ENCODE data around the gene SRRM3. TPM values are rescaled to one million over a fixed set of nuclear protein-coding genes. Genes with fewer than 3 reads are reported as not detected.

The SRRM3 gene
- total RNA-seq, 2 donors from 2014 or later: 1.6 to 4.3 TPM

DNA sequence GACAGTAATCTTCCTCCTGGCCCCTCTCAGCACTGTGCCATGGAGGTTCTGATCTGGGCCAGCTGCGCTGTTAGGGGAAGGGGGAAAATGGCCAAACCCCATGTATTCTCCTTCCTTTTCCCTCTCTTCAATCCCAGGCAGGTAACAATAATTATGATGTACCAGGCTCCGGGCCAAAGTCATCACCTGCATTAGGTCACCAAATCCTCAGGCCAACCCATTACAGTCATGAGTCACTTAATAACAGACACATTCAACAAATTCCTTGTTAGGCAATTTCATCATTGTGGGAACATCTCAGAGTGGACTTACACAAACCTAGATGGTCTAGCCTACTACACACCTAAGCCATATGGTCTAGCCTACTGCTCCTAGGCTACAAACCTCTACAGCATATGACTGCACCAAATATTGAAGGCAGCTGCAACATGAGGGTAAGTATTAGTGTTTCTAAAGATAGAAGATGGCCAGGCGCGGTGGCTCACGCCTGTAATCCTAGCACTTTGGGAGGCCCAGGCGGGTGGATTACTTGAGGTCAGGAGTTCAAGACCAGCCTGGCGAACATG lies 98.6 kb downstream of the SRRM3 start:
- Histone ChIP-seq H3K4me3 (no peak overlapping the region), H3K27me3 (replicated peaks; ENCODE audit: insufficient read depth) (no peaks in the 10 kb centered on the region), H3K4me1 (ENCODE audit: control insufficient read depth in 1 of 2, low read depth in 2 of 2) (peaks cover 29 to 52% of the 10 kb centered on the region in 2 donors), H3K36me3 (peaks cover 11% of the 10 kb centered on the region), H3K9me3 (no peaks in the 10 kb centered on the region), H3K27ac (peak overlapping the region; percentile 95 to 99)
- no peak for ATAC-seq (ENCODE audit: insufficient number of reproducible peaks, low FRiP score, low read depth)
- TF ChIP-seq, protein P1, sequence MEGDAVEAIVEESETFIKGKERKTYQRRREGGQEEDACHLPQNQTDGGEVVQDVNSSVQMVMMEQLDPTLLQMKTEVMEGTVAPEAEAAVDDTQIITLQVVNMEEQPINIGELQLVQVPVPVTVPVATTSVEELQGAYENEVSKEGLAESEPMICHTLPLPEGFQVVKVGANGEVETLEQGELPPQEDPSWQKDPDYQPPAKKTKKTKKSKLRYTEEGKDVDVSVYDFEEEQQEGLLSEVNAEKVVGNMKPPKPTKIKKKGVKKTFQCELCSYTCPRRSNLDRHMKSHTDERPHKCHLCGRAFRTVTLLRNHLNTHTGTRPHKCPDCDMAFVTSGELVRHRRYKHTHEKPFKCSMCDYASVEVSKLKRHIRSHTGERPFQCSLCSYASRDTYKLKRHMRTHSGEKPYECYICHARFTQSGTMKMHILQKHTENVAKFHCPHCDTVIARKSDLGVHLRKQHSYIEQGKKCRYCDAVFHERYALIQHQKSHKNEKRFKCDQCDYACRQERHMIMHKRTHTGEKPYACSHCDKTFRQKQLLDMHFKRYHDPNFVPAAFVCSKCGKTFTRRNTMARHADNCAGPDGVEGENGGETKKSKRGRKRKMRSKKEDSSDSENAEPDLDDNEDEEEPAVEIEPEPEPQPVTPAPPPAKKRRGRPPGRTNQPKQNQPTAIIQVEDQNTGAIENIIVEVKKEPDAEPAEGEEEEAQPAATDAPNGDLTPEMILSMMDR (IDR thresholded peaks at IDR 0.05): no peak
- DNase-seq (ENCODE audit: low spot score): no peak

DNA sequence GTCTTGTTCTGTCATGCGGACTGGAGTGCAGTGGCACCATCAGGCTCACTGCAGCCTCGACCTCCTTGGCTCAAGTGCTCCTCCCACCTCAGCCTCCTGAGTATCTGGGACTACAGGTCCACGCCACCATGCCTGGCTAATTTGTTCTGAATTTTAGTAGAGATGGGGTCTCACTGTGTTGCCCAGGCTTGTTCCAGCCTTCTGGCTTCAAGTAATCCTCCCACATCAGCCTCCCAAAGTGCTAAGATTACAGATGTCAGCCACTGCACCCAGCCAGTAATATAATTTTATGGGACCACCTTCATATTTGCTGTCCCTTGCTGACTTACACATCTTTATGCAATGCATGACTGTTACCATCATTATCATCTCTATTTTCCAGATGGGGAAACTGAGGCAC lies 99.3 kb downstream of the SRRM3 start:
- Histone ChIP-seq H3K36me3 (peaks cover 11% of the 10 kb centered on the region), H3K27ac (peak overlapping the region; percentile 99)

DNA sequence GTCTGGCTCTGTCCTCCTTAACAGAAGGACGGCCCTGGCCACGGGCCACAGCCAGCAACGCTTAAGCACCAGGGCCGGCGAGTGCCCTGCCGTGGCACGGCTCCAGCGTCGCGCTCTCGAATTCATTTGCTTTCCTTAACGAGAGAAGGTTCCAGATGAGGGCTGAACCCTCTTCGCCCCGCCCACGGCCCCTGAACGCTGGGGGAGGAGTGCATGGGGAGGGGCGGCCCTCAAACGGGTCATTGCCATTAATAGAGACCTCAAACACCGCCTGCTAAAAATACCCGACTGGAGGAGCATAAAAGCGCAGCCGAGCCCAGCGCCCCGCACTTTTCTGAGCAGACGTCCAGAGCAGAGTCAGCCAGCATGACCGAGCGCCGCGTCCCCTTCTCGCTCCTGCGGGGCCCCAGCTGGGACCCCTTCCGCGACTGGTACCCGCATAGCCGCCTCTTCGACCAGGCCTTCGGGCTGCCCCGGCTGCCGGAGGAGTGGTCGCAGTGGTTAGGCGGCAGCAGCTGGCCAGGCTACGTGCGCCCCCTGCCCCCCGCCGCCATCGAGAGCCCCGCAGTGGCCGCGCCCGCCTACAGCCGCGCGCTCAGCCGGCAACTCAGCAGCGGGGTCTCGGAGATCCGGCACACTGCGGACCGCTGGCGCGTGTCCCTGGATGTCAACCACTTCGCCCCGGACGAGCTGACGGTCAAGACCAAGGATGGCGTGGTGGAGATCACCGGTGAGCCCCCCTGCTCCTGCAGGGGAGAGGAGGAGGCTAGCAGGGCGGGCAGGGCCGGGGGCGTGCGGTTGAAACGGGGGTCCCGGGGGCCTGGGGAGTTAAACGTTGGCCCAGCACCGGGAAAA lies 100.9 kb downstream of the SRRM3 start, which contains the start of gene HSPB1:
HSPB1 (plus strand) TSS at position 327 of the 855 bp plus-strand sequence; CDS start at position 367, 40 bp downstream.
- Histone ChIP-seq H3K27ac (peak within 1 kb of the TSS; percentile 99), H3K4me3 (peak within 1 kb of the TSS; percentile 97), H3K4me1 (ENCODE audit: control insufficient read depth in 1 of 2, low read depth in 2 of 2) (peaks cover 25 to 53% of the 10 kb centered on the region in 2 donors), H3K27me3 (replicated peaks; ENCODE audit: insufficient read depth) (no peaks in the 10 kb centered on the region), H3K9me3 (no peaks in the 10 kb centered on the region), H3K36me3 (peaks cover 11% of the 10 kb centered on the region)
- ATAC-seq (ENCODE audit: insufficient number of reproducible peaks, low FRiP score, low read depth): peak; percentile 62
- peak; percentile 89 for DNase-seq (ENCODE audit: low spot score)
- TF ChIP-seq, protein P1 (IDR thresholded peaks at IDR 0.05): no peak

More for the DNA sequence above, 99.3 kb downstream of the SRRM3 start:
- ATAC-seq (ENCODE audit: insufficient number of reproducible peaks, low FRiP score, low read depth): no peak
- DNase-seq (ENCODE audit: low spot score): no peak
- no peaks in the 10 kb centered on the region for H3K9me3 ChIP-seq
- H3K4me3 ChIP-seq: no peak overlapping the region
- TF ChIP-seq, protein P1 (IDR thresholded peaks at IDR 0.05): no peak
- H3K27me3 ChIP-seq (replicated peaks; ENCODE audit: insufficient read depth): no peaks in the 10 kb centered on the region
- peaks cover 23 to 52% of the 10 kb centered on the region in 2 donors for H3K4me1 ChIP-seq (ENCODE audit: control insufficient read depth in 1 of 2, low read depth in 2 of 2)

DNA sequence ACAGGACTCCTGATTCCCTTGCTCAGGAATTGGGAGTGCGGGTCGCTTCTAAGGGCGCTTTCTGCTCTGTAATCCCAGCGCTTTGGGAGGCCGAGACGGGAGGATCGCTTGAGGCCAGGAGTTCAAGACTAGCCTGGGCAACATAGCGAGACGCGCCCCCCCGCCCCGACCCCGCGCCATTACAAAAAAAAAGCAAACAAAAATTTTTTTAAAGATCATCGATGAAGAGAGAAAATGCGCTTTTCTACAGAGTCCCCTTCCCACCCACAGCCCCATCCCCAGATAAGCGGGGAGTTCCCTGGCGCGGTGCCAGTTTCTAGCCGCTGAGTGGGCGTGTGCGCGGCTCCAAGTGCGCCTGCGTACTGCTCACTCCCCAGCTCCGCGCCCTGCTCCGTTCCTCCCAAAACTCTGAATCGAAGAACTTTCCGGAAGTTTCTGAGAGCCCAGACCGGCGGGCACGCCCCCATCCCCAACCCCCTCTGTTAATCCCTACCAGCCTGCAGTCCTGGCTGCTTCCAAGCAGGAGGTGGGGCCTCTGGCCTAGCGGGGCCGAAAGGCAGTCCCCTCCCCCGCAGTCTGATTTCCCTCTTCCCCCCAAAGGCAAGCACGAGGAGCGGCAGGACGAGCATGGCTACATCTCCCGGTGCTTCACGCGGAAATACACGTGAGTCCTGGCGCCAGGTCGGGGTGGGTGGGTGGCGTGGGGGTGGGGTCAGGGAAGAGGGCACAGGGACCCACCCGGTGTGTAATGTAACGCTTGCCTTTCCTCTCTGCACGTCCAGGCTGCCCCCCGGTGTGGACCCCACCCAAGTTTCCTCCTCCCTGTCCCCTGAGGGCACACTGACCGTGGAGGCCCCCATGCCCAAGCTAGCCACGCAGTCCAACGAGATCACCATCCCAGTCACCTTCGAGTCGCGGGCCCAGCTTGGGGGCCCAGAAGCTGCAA lies 101.8 kb downstream of the SRRM3 start:
- DNase-seq (ENCODE audit: low spot score) (no peak), ATAC-seq (ENCODE audit: insufficient number of reproducible peaks, low FRiP score, low read depth) (no peak)
- Histone ChIP-seq H3K4me1 (ENCODE audit: control insufficient read depth in 1 of 2, low read depth in 2 of 2) (peaks cover 24 to 48% of the 10 kb centered on the region in 2 donors), H3K27ac (peak overlapping the region; percentile 99), H3K27me3 (replicated peaks; ENCODE audit: insufficient read depth) (no peaks in the 10 kb centered on the region), H3K9me3 (no peaks in the 10 kb centered on the region), H3K36me3 (peaks cover 11% of the 10 kb centered on the region), H3K4me3 (peak overlapping the region; percentile 97)
- TF ChIP-seq, protein P1 (IDR thresholded peaks at IDR 0.05): no peak

Measured in thoracic aorta (tissue), 2 donors.